GM21526 (cell line): ENCODE results near the gene HMGN3.
"Not testable (repeated sequence)": the region's sequence is repeated elsewhere in the genome, so short reads cannot be mapped to it uniquely, and the experiment has no call there.

Source experiments
- ATAC-seq: cut with Tn5 transposase; IDR thresholded peaks from one replicate; pipeline ENCODE4 v1.9.1; 2021; ENCODE audit warnings: moderate library complexity; ENCODE audit not compliant: unreplicated experiment, low FRiP score

Gene HMGN3

DNA sequence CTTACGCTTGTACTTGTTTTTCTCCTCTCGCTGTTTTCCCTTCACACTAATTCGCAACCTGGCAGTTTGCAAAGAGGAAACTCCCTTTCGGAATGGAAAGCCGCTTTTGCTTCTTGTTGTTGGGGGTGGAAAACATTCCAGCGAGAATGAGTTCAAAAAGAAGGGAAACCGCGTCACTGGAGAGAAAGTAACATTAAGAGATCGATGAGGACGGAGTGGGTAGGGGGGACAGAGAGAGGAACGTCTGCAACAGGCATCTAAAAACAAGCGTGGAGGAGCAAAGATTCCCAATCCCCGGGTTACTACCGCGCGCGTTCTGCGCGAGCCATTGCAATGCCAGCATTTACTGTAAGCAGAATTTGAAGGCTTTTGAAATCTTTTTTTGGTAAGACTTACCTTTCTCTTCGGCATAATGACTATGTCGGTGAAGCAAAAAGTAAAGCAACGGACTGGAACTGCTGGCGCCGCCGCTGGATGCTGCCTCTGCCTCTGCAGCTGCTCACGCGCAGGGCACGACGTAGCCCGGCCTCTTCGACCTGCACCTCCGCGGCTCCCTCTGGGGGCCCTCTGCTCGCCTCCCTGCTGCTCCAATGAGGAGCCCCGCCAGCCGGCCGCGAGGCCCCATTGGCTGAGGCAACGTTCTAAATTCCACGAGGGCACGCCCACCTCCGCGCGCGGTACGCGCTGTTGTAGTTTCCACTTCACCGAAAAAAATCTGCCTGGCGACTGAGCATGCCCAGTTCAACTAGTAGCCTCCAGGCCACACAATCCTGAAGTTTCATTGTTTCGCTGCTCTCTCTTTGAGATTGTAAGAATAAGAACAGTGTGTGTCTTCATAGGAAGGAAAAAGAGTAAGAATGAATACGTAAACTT lies at the start of gene HMGN3:
TSS of gene HMGN3 (minus strand) at position 533 of the 873 bp plus-strand sequence.
- peak; percentile 95 for ATAC-seq

DNA sequence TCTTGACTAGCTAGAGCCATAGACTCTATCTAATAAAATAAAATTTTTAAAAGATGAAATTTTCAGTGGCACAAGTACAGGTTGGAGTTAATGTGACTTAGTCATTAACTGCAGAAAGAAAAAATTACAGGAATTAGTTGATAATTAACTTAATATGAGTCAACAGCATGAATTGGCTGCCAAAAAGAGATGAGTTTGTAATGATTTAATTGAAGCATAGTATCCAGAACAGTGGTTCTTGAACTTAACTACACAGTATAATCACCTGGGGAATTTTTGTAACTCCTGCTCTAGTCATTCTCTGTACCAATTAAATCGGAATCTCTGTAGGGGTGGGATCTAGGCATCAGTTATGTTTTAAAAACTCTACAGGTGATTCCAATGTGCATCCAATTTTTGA lies 46.3 kb upstream of the HMGN3 start:
- ATAC-seq = no peak

- no peak for ATAC-seq
These were observed 42.6 kb upstream of the HMGN3 start for GRCh38 chr6:79277109-79277508.

DNA sequence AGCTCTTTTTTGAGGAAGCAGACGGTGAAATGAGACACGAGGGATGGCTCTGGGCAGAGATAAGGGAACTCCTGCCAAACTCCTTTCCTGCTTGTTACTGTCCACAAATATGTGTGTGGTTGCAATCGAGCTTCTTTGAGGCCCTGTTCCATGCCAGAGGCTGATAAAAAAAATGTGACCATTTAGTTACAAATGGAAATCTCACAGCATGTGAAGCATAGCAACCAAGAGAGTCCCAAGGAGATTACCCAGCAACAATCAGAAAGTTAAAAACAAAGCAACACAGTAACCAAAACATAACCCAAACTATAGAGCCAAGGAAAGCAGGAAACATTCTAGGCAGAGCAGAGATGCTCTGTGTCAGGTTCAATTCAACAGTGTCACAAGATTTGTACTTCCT lies 35.4 kb upstream of the HMGN3 start:
- no peak for ATAC-seq

GRCh38 chr6:79267128-79267527 lies 32.6 kb upstream of the HMGN3 start:
- no peak for ATAC-seq

DNA sequence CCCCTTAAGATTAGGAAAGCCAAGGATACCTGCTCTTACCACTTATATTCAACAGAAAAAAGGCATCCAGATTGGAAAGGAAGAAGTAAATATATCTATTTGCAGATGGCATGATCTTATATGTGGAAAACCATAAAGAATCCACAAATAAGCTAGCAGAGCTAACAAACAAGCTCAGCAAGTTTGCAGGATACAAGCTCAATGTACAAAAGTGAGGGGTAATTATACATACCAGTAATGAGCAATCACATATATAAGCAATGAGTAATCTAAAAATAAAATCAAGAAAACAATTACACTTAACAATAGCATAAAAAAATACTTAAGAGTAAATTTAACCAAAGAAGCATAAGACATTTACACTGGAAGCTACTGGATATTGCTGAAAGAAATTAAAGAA lies 31.6 kb upstream of the HMGN3 start:
- ATAC-seq = no peak

DNA sequence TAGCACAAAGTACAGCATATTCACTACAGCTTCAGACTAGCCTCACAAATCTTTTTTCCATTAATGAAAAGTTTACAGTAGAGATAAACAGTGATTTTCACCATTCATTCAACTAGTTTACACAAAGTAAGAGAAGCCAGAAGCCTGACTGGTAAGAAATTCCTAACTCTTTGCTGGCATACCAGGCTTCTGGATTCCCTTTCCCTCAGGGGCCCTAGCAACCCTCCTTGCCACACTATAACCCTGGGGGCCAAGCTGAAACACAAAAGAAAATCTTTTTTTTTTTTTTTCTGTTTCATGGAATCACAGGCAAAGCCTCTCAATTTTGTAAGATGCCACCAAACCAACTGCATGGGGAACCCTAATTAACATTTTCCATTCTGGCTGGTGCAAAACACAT lies 28.9 kb upstream of the HMGN3 start:
- no peak for ATAC-seq

- no peak for ATAC-seq
These were observed 27.2 kb upstream of the HMGN3 start for GRCh38 chr6:79261666-79262065.

DNA sequence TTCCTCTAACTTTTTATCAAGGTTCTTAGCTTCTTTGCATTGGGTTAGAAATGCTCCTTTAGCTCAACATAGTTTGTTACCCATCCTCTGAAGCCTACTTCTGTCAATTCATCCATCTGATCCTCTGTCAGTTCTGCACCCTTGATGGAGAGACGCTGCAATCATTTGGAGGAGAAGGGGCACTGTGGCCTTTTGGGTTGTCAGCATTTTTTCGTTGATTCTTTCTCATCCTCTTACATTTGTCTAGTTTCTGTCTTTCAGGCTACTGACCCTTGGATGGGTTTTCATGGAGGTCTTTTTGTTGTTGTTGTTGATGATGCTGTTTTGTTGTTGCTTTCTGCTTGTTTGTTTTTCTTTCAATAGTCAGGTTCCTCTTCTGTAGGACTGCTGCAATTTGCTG lies 26.3 kb upstream of the HMGN3 start:
- no peak for ATAC-seq

GRCh38 chr6:79257381-79258205 lies 23.1 kb upstream of the HMGN3 start:
- no peak for ATAC-seq

DNA sequence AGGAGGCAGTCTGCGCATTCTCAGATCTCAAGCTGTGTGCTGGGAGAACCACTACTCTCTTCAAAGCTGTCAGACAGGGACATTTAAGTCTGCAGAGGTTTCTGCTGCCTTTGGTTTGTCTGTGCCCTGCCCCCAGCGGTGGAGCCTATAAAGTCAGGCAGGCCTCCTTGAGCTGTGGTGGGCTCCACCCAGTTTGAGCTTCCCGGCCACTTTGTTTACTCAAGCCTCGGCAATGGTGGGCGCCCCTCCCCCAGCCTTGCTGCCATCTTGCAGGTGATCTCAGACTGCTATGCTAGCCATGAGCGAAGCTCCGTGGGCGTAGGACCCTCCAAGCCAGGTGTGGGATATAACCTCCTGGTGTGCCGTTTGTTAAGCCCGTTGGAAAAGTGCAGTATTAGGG lies 22.3 kb upstream of the HMGN3 start:
- ATAC-seq = not testable (repeated sequence)

DNA sequence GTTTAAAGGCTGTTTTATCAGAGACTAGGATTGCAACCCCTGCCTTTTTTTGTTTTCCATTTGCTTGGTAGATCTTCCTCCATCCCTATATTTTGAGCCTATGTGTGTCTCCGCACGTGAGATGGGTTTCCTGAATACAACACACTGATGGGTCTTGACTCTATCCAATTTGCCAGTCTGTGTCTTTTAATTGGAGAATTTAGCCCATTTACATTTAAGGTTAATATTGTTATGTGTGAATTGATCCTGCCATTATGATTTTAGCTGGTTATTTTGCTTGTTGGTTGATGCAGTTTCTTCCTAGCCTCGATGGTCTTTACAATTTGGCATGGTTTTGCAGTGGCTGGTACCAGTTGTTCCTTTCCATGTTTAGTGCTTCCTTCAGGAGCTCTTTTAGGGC lies 20.6 kb upstream of the HMGN3 start:
- ATAC-seq = not testable (repeated sequence)

DNA sequence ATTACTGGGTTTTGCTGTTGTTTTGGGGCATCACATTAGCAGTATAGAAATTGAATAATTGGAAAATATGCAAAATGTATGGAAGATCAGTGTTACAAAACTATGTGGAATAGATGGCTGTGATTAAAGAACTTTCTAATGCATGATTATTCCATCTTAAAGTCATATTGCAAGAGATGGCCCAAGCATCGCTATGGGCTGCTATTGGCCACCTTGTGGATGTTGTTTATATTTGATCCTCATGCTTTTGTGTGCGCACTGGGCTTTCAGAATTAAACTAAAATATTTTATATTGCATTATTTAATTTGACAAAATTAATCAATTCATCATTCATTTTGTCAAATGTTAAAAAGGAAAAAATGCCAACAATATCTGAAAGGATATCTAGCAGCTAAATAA lies 16.1 kb upstream of the HMGN3 start:
- no peak for ATAC-seq

GRCh38 chr6:79250107-79250514 lies 15.6 kb upstream of the HMGN3 start:
- peak; percentile 83 for ATAC-seq

GRCh38 chr6:79249136-79249535 lies 14.7 kb upstream of the HMGN3 start:
- no peak for ATAC-seq

DNA sequence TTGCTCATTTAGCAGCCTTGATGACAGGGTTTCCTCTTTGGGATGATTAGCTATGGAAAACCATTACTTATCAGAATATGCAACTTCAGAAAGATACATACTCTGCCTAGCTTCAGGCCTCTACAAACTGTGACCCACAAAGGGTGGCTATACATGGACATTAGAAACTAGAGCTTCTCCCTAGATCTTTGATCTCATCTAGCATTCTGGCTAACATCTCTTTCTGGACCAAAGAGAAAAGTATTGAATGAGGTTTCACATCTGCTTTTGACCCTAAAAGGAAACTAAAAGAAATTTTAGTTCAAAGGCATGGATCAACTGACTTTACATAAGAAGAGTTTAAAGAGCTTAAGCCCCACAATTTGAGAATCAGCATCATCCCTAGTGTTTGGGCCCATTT lies 12.4 kb upstream of the HMGN3 start:
- ATAC-seq = peak; percentile 82

DNA sequence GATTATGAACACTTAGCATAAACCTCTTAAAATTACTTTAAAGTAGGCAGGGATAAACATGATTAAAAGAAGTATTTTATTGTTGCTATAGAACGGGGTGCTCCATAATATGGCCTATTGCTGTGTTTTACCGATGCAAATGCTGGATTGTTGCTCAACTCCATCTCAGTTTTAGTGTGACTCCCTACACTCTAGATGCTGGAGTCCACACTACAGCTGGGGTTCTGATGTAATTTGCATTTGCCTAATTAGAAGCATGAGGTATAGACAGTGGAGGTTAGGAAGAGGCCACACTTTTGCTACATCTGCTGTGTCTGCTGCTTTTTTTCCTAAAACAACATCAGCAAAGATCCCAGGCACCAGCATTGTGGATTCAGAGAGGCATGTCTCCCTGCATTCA lies 6.7 kb upstream of the HMGN3 start:
- no peak for ATAC-seq

GRCh38 chr6:79240509-79240908 lies 6.0 kb upstream of the HMGN3 start:
- ATAC-seq = no peak

- peak; percentile 55 for ATAC-seq
These were observed 5.2 kb upstream of the HMGN3 start for GRCh38 chr6:79239536-79240168.

DNA sequence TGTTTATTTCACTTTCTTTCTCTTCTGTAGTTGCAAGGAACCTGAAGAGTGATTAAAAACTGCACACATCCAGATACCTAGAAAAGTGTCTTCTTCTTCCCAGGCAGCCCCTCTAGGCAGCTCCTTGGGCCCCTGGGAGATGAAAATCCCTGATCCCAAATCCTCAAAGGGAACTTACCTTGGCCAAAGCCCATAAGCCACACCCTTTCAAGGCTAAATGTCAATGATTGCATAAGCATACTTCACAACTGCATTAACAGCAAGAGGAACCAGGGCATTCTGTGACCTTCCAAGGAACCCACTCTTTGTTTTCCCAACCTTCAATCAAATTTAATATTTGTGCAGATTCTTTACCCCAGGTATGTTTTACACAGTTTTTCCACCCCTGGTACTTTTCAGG lies 4.4 kb upstream of the HMGN3 start:
- no peak for ATAC-seq

- ATAC-seq = no peak
These were observed 2.2 kb upstream of the HMGN3 start for GRCh38 chr6:79236711-79237110.
